ENCODE data around the gene FAF1.

DNA sequence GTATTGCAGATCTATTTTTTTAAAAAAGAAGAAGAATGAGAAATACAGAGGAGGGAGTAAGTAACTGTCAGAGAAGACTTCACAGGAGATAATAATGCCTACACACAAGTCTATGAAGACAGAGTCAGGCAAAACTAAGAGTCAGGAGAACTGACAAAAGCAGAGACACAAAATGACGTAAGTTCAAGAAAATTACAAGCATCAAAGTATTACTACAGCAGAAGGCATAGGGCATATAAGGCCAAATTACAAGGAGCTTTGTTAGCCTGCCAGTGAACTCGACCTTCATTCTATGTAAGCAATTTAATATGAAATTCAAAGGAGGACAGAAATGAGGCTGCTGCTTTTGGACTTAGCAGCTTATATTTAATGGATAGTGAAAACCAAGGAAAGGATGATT lies 23.7 kb downstream of the FAF1 start:
- TF ChIP-seq EZH2 (IDR thresholded peaks at IDR 0.05; ENCODE audit: low read length, unreplicated experiment): no peak
- TF ChIP-seq, protein P1, sequence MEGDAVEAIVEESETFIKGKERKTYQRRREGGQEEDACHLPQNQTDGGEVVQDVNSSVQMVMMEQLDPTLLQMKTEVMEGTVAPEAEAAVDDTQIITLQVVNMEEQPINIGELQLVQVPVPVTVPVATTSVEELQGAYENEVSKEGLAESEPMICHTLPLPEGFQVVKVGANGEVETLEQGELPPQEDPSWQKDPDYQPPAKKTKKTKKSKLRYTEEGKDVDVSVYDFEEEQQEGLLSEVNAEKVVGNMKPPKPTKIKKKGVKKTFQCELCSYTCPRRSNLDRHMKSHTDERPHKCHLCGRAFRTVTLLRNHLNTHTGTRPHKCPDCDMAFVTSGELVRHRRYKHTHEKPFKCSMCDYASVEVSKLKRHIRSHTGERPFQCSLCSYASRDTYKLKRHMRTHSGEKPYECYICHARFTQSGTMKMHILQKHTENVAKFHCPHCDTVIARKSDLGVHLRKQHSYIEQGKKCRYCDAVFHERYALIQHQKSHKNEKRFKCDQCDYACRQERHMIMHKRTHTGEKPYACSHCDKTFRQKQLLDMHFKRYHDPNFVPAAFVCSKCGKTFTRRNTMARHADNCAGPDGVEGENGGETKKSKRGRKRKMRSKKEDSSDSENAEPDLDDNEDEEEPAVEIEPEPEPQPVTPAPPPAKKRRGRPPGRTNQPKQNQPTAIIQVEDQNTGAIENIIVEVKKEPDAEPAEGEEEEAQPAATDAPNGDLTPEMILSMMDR (conservative IDR thresholded peaks at IDR 0.05; ENCODE audit: low read depth, low read length): no peak

Data from PC-3 (cell line).